ENCODE data around the gene NOB1.

- TF ChIP-seq CTCF (IDR thresholded peaks at IDR 0.05; ENCODE audit: insufficient read depth, low read length) (no peak), POLR2AphosphoS5 (IDR thresholded peaks at IDR 0.05; ENCODE audit: low read depth) (no peak), SPI1 (IDR thresholded peaks at IDR 0.05; ENCODE audit: borderline replicate concordance, low read depth) (no peak), GABPA (IDR thresholded peaks at IDR 0.05; ENCODE audit: low read depth) (no peak)
- TF ChIP-seq, protein P1, sequence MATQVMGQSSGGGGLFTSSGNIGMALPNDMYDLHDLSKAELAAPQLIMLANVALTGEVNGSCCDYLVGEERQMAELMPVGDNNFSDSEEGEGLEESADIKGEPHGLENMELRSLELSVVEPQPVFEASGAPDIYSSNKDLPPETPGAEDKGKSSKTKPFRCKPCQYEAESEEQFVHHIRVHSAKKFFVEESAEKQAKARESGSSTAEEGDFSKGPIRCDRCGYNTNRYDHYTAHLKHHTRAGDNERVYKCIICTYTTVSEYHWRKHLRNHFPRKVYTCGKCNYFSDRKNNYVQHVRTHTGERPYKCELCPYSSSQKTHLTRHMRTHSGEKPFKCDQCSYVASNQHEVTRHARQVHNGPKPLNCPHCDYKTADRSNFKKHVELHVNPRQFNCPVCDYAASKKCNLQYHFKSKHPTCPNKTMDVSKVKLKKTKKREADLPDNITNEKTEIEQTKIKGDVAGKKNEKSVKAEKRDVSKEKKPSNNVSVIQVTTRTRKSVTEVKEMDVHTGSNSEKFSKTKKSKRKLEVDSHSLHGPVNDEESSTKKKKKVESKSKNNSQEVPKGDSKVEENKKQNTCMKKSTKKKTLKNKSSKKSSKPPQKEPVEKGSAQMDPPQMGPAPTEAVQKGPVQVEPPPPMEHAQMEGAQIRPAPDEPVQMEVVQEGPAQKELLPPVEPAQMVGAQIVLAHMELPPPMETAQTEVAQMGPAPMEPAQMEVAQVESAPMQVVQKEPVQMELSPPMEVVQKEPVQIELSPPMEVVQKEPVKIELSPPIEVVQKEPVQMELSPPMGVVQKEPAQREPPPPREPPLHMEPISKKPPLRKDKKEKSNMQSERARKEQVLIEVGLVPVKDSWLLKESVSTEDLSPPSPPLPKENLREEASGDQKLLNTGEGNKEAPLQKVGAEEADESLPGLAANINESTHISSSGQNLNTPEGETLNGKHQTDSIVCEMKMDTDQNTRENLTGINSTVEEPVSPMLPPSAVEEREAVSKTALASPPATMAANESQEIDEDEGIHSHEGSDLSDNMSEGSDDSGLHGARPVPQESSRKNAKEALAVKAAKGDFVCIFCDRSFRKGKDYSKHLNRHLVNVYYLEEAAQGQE (IDR thresholded peaks at IDR 0.05; ENCODE audit: insufficient replicate concordance, low read depth): no peak
These were observed 47.8 kb downstream of the NOB1 start for GRCh38 chr16:69706975-69707340.
